ENCODE measurements around the gene HKDC1. TPM values are rescaled to one million over a fixed set of nuclear protein-coding genes. Genes with fewer than 3 reads are reported as not detected.
A peak's percentile ranks its signal among the peaks of the same experiment; 100 is the strongest.

Gene HKDC1
- total and polyA plus RNA-seq, 10 of the 15 experiments (the other 5 are each of a cell fraction or from before 2014, with no cell fraction given): 0.04 to 0.34 (median 0.13) TPM; not detected in 5

DNA sequence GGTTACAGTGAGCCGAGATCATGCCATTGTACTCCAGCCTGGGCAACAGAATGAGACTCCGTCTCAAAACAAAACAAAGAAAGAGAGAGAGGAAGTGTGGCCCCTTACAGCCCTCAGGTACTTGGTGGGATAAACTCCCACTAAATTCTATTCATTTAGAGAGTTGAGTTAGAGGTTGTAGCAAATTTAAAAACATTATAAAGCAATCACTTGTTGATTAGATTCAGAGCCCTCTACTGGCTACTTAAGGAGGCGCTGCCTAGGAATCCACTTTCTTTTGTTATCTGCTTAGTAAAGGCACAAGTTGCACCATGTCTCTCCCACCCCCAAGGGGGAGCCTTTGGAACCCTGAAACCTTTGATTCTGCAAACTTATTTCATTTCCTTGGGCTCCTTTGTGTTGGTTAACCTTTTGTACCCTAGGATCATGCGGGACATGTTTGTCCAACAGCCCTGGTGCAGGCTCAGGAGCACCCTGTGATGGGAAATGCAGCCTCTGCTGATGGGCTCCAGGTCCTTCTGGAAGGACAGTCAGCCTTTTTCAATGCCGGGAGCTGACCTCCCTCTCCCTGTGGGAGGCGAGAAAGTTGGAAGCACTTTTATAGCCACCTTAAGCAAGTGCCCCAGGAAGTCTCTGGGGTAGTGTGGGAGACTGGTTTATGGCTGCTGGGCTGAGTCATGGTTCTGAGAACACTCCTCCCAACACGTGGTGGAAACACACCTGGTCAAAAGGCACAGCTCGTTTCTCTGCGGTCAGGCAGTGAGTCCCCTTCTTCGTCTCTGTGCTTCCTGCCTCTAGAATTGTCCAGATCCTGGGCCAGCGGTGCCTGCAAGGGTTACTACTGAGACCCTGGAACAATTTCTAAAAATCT is 2.3 kb downstream of the HKDC1 start (continued):
- TF ChIP-seq, protein P1, sequence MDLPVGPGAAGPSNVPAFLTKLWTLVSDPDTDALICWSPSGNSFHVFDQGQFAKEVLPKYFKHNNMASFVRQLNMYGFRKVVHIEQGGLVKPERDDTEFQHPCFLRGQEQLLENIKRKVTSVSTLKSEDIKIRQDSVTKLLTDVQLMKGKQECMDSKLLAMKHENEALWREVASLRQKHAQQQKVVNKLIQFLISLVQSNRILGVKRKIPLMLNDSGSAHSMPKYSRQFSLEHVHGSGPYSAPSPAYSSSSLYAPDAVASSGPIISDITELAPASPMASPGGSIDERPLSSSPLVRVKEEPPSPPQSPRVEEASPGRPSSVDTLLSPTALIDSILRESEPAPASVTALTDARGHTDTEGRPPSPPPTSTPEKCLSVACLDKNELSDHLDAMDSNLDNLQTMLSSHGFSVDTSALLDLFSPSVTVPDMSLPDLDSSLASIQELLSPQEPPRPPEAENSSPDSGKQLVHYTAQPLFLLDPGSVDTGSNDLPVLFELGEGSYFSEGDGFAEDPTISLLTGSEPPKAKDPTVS (IDR thresholded peaks at IDR 0.05; ENCODE audit: low read depth, low read length): no peak
- no peak for TF ChIP-seq SREBF1 (IDR thresholded peaks at IDR 0.05; ENCODE audit: low read length)
- peak; percentile 51 for TF ChIP-seq CREM (IDR thresholded peaks at IDR 0.05; ENCODE audit: low read depth)
- TF ChIP-seq TCF12 (IDR thresholded peaks at IDR 0.05; ENCODE audit: low read depth, low read length): peak; percentile 93
- TF ChIP-seq FOS (IDR thresholded peaks at IDR 0.05; ENCODE audit: borderline replicate concordance, extremely low read depth, insufficient read length): no peak
- no peak for TF ChIP-seq SMAD5 (IDR thresholded peaks at IDR 0.05; ENCODE audit: low read depth)
- TF ChIP-seq TCF3 (IDR thresholded peaks at IDR 0.05; ENCODE audit: borderline replicate concordance, insufficient read depth, low read depth, low read length): peak; percentile 99
- TF ChIP-seq NFIC (IDR thresholded peaks at IDR 0.05; ENCODE audit: low read depth, low read length): peak; percentile 55
- peak; percentile 87 for TF ChIP-seq EED (IDR thresholded peaks at IDR 0.05; ENCODE audit: low read depth)
- TF ChIP-seq, protein P2, sequence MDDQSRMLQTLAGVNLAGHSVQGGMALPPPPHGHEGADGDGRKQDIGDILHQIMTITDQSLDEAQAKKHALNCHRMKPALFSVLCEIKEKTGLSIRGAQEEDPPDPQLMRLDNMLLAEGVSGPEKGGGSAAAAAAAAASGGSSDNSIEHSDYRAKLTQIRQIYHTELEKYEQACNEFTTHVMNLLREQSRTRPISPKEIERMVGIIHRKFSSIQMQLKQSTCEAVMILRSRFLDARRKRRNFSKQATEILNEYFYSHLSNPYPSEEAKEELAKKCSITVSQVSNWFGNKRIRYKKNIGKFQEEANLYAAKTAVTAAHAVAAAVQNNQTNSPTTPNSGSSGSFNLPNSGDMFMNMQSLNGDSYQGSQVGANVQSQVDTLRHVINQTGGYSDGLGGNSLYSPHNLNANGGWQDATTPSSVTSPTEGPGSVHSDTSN (IDR thresholded peaks at IDR 0.05; ENCODE audit: insufficient replicate concordance, low read depth, low read length): no peak
- TF ChIP-seq, protein P3, sequence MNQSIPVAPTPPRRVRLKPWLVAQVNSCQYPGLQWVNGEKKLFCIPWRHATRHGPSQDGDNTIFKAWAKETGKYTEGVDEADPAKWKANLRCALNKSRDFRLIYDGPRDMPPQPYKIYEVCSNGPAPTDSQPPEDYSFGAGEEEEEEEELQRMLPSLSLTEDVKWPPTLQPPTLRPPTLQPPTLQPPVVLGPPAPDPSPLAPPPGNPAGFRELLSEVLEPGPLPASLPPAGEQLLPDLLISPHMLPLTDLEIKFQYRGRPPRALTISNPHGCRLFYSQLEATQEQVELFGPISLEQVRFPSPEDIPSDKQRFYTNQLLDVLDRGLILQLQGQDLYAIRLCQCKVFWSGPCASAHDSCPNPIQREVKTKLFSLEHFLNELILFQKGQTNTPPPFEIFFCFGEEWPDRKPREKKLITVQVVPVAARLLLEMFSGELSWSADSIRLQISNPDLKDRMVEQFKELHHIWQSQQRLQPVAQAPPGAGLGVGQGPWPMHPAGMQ (IDR thresholded peaks at IDR 0.05; ENCODE audit: borderline replicate concordance): no peak
- TF ChIP-seq EGR1 (IDR thresholded peaks at IDR 0.05; ENCODE audit: borderline replicate concordance in 1 of 2, low read depth in 2 of 2, low read length in 2 of 2): no peak
- no peak for TF ChIP-seq MTA3 (IDR thresholded peaks at IDR 0.05; ENCODE audit: borderline replicate concordance, low read length)
- TF ChIP-seq IKZF2 (IDR thresholded peaks at IDR 0.05): peak; percentile 66 to 76
- TF ChIP-seq RAD51 (IDR thresholded peaks at IDR 0.05): peak; percentile 92
- TF ChIP-seq, protein P4, sequence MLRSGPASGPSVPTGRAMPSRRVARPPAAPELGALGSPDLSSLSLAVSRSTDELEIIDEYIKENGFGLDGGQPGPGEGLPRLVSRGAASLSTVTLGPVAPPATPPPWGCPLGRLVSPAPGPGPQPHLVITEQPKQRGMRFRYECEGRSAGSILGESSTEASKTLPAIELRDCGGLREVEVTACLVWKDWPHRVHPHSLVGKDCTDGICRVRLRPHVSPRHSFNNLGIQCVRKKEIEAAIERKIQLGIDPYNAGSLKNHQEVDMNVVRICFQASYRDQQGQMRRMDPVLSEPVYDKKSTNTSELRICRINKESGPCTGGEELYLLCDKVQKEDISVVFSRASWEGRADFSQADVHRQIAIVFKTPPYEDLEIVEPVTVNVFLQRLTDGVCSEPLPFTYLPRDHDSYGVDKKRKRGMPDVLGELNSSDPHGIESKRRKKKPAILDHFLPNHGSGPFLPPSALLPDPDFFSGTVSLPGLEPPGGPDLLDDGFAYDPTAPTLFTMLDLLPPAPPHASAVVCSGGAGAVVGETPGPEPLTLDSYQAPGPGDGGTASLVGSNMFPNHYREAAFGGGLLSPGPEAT (IDR thresholded peaks at IDR 0.05; ENCODE audit: low read depth): peak; percentile 81
- TF ChIP-seq, protein P5, sequence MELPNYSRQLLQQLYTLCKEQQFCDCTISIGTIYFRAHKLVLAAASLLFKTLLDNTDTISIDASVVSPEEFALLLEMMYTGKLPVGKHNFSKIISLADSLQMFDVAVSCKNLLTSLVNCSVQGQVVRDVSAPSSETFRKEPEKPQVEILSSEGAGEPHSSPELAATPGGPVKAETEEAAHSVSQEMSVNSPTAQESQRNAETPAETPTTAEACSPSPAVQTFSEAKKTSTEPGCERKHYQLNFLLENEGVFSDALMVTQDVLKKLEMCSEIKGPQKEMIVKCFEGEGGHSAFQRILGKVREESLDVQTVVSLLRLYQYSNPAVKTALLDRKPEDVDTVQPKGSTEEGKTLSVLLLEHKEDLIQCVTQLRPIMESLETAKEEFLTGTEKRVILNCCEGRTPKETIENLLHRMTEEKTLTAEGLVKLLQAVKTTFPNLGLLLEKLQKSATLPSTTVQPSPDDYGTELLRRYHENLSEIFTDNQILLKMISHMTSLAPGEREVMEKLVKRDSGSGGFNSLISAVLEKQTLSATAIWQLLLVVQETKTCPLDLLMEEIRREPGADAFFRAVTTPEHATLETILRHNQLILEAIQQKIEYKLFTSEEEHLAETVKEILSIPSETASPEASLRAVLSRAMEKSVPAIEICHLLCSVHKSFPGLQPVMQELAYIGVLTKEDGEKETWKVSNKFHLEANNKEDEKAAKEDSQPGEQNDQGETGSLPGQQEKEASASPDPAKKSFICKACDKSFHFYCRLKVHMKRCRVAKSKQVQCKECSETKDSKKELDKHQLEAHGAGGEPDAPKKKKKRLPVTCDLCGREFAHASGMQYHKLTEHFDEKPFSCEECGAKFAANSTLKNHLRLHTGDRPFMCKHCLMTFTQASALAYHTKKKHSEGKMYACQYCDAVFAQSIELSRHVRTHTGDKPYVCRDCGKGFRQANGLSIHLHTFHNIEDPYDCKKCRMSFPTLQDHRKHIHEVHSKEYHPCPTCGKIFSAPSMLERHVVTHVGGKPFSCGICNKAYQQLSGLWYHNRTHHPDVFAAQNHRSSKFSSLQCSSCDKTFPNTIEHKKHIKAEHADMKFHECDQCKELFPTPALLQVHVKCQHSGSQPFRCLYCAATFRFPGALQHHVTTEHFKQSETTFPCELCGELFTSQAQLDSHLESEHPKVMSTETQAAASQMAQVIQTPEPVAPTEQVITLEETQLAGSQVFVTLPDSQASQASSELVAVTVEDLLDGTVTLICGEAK (IDR thresholded peaks at IDR 0.05; ENCODE audit: borderline replicate concordance): peak; percentile 12; the same call in 1 of the 2 replicates

Data from GM12878 (cell line).